NT2/D1 (cell line): ENCODE results near the gene CYP4F3.

ENCODE experiments used
- YY1 ChIP-seq: IDR thresholded peaks from 2 replicates; pipeline ENCODE4 v1.6.1; 2011; ENCODE audit not compliant: insufficient read length, insufficient read depth
- ZNF274 ChIP-seq: IDR thresholded peaks from 2 replicates; pipeline ENCODE4 v1.6.1; 2011; ENCODE audit warnings: mild to moderate bottlenecking, low read depth, low read length

DNA sequence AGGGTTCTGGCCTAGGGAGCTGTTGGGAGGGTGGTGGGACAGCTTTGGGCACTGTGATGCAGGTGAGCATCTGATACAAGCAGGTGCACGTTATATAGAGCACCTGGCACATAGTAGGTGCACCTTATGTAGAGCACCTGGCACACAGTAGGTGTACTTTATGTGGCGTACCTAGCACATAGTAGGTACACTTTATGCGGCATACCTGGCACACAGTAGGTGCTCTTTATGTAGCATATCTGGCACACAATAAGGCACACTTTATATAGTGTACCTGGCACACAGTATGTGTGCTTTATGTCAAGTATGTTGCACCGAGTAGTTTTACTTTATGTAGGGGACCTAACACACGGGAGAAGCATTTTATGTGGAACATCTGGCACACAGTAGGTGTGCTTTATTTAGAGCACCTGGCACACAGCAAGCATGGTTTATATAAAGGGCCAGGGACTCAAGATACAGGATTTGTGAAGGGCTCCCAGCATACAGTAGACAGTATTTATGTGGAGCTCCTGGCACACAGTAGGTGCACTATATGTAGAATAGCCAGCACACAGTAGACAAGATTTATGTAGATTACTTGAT is 30.6 kb downstream of the CYP4F3 start:
- TF ChIP-seq YY1 = no peak
- no peak for TF ChIP-seq ZNF274
